ENCODE results near the gene SPACDR. TPM values are rescaled to one million over a fixed set of nuclear protein-coding genes. Genes with fewer than 3 reads are reported as not detected.

Gene SPACDR
- total RNA-seq, 1 donor from 2014 or later: 2.8 TPM

DNA sequence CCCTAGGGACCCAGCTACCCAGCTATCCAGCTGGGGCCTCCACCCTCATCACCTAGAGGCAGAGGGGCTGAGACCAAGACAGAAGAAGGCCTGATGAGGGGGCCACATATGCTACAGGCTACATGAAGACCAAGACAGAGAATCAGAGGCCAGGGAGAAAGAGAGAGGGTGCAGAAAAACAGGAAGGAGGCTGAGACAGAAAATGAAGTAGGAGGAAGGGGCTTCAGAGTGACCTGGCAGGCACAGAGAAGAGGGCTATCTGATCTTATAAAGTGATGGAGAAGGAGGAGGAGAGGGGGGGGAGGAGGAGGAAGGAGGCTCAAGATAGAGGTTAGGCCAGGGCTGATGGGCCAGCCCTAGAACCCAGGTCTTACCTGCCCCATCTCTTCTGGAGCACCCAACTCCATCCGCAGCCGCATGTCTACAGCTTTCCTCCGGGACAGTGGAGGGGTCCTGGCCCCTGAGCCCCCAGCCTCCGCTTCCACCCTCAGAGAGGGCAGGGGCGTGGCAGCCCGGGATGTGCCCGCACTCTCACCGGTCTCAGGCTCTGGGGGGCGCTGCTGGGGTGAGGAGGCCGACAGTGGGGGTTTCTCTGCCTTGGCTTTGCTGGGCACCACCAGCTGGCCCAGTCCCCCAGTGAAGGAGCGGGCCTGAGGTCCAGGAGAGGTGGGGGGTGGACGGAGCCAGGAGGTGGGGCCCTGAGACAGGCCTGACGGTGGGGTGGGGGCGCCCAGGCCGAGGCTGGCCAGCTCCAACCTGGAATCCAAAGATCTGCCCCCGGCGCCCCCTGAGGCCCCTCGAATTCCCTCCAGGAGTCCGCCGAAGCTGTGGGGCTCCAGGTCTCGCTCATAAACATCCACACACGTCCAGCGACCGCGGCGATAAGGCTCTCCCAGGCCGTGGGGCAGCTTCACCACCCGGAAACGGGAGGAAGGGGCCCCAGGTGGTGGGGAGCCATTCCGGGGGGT, 13.1 kb upstream of the SPACDR start:
- H3K27ac Mint-ChIP-seq: peak overlapping the region; percentile 70
- no peaks in the 10 kb centered on the region for H3K27me3 Mint-ChIP-seq
- H3K9me3 Mint-ChIP-seq: no peaks in the 10 kb centered on the region
- peak overlapping the region; percentile 89 for H3K4me3 Mint-ChIP-seq
- peaks cover 20% of the 10 kb centered on the region for H3K4me1 Mint-ChIP-seq (ENCODE audit: unreplicated experiment)
- TF ChIP-seq, protein P1, sequence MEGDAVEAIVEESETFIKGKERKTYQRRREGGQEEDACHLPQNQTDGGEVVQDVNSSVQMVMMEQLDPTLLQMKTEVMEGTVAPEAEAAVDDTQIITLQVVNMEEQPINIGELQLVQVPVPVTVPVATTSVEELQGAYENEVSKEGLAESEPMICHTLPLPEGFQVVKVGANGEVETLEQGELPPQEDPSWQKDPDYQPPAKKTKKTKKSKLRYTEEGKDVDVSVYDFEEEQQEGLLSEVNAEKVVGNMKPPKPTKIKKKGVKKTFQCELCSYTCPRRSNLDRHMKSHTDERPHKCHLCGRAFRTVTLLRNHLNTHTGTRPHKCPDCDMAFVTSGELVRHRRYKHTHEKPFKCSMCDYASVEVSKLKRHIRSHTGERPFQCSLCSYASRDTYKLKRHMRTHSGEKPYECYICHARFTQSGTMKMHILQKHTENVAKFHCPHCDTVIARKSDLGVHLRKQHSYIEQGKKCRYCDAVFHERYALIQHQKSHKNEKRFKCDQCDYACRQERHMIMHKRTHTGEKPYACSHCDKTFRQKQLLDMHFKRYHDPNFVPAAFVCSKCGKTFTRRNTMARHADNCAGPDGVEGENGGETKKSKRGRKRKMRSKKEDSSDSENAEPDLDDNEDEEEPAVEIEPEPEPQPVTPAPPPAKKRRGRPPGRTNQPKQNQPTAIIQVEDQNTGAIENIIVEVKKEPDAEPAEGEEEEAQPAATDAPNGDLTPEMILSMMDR (conservative IDR thresholded peaks at IDR 0.05): no peak
- no peaks in the 10 kb centered on the region for H3K36me3 Mint-ChIP-seq
- DNase-seq (ENCODE audit: extremely low spot score, unreplicated experiment): no peak

DNA sequence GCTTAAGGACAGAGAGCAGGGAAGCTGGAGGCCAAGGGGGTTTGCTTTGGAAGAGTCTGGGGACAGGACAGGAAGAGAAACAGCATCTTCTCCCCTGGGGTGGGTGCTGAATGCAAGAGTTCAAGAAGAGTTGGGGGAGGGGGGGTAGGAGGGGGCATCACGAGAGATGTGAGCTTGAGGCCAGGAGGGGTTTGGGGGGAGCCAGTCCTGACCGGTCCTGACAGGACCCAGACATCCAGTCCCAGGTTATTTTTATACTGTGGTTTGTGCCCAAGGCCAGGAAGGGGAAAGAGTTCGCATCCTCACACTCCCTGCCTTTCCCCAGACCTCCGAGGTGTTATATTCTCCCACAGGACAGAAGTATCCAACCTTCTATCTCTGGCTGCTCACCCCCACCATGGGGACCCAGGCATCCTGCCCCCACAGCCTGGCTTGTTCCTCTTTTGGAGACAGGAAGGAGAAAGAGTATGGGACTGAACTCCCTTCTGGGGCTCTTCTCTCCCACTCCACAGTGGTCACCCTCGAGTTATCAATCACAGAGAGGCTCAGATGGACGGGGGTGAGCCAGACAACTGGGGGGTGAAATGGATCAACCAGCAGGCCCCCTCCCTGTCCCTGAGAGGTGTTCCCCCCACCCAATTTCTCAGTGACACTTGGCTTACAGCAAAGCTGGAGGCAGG, 12.2 kb upstream of the SPACDR start:
- Mint-ChIP-seq H3K36me3 (no peaks in the 10 kb centered on the region), H3K27me3 (no peaks in the 10 kb centered on the region), H3K27ac (peak overlapping the region; percentile 75), H3K4me3 (peak overlapping the region; percentile 89), H3K9me3 (no peaks in the 10 kb centered on the region), H3K4me1 (ENCODE audit: unreplicated experiment) (peaks cover 17% of the 10 kb centered on the region)
- no peak for DNase-seq (ENCODE audit: extremely low spot score, unreplicated experiment)
- TF ChIP-seq, protein P1 (conservative IDR thresholded peaks at IDR 0.05): no peak

DNA sequence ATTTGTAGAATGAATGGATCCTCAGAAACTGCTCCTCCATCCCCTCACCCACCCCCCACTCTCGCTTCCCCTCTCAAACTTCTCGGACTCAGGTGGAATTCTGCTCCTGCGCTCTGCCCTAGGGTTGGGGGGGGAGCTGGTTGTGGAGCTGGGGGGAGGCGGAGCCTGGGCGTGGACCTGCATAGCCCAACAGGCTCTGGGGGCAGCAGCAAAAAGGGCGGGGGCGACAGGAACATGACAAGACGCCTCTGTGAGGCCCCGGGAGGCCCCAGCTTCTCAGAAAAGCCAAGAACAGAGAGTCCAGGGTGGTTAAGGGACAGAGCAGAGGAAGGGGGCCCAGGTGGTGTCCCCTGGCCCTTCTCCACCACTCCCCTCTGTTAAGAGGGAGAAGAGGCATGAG, 11.5 kb upstream of the SPACDR start:
- no peaks in the 10 kb centered on the region for H3K36me3 Mint-ChIP-seq
- peak overlapping the region; percentile 89 for H3K4me3 Mint-ChIP-seq
- peaks cover 17% of the 10 kb centered on the region for H3K4me1 Mint-ChIP-seq (ENCODE audit: unreplicated experiment)
- H3K9me3 Mint-ChIP-seq: no peaks in the 10 kb centered on the region
- H3K27me3 Mint-ChIP-seq: no peaks in the 10 kb centered on the region
- no peak for DNase-seq (ENCODE audit: extremely low spot score, unreplicated experiment)
- H3K27ac Mint-ChIP-seq: peak overlapping the region; percentile 75
- TF ChIP-seq, protein P1 (conservative IDR thresholded peaks at IDR 0.05): no peak

DNA sequence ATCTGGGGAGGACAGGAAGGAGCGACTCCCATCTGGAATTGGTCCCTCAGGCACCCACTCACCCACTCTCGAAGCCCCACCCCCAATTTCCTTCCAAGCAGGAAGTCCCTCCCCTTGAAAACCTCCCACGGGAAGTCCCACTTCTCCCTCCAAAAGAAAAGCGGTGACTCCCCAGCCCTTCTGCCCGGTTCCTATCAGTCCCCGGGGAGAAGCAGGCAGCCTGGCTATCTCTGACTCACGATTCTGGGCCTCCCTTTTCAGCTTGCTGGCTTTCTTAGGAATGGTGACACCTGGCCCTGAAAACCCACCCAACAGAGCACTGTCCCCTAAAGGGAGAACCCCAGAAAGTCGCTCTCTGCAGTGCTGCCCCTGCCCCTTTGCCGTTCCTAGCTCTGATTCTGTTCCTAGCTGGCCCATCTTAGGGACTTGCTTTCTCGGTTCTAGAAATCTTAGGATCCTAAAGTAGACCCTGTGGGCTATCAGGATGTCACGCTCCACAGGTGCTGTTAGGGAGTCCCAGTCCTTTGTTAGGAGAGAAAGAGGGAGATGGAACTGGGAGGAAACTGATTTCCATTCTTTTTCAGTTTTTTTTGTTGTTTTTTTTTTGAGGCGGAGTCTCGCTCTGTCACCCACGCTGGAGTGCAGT, 8.9 kb upstream of the SPACDR start:
- no peak for DNase-seq (ENCODE audit: extremely low spot score, unreplicated experiment)
- Mint-ChIP-seq H3K4me1 (ENCODE audit: unreplicated experiment) (peaks cover 13% of the 10 kb centered on the region), H3K4me3 (peak overlapping the region; percentile 39), H3K36me3 (no peaks in the 10 kb centered on the region), H3K27me3 (no peaks in the 10 kb centered on the region), H3K9me3 (no peaks in the 10 kb centered on the region), H3K27ac (peak overlapping the region; percentile 56)
- TF ChIP-seq, protein P1 (conservative IDR thresholded peaks at IDR 0.05): no peak

DNA sequence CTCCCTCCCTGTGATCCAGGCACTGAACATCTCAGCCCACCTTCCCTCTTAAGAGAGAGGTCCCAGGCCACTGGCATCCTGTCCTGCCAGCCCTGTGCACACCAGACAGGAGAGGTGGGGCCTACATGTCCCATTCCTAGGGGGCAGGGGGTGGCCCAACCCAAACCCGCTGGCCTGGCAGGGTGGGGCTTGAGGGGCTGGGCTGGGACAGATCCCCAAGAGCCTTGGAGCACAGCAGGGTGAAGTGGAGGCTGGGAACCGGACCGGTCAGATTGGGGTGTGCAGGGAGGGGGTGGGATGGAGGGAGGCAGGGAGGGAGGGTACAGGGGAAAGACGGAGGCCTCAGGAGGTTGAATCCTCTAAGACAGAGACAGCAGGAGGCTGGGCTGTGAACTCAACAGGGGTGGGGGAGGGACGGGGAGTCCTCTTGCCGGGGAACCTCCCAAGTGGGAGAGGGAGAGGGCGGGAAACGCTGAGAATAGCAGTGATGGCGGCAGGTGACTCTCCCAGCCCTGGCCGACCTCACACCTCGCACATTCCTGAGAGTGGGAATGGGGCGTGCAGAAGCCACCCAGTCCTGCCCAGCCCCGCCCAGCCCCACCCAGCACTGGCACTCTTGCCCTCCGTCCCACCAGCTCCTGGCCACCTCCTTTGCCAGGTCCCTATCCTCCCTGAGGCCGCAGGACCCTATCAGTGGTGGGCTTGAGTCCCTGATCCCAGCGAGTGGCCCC, 8.2 kb upstream of the SPACDR start:
- no peak overlapping the region for H3K4me3 Mint-ChIP-seq
- TF ChIP-seq, protein P1 (conservative IDR thresholded peaks at IDR 0.05): no peak
- H3K27me3 Mint-ChIP-seq: no peaks in the 10 kb centered on the region
- no peak for DNase-seq (ENCODE audit: extremely low spot score, unreplicated experiment)
- H3K27ac Mint-ChIP-seq: no peak overlapping the region
- H3K36me3 Mint-ChIP-seq: no peaks in the 10 kb centered on the region
- peaks cover 13% of the 10 kb centered on the region for H3K4me1 Mint-ChIP-seq (ENCODE audit: unreplicated experiment)
- H3K9me3 Mint-ChIP-seq: no peaks in the 10 kb centered on the region

Data from type B pancreatic cell (in vitro differentiated cells).